Loucy (cell line): Measurements from ENCODE around the gene PRKCQ.

Experiments
- EZH2phosphoT487 ChIP-seq: fragments of 200-600 bp; IDR thresholded peaks from 2 replicates; pipeline ENCODE4 v1.6.1; 2018; ENCODE audit warnings: antibody characterized with exemption, mild to moderate bottlenecking, moderate library complexity, borderline replicate concordance
- TF ChIP-seq, protein P1 (sequence below): fragments of 200-600 bp; sonication (generic); conservative IDR thresholded peaks from 2 replicates; pipeline ENCODE4 v1.5.1; 2014; ENCODE audit warnings: mild to moderate bottlenecking, antibody characterized with exemption, low read length

- TF ChIP-seq, protein P1, sequence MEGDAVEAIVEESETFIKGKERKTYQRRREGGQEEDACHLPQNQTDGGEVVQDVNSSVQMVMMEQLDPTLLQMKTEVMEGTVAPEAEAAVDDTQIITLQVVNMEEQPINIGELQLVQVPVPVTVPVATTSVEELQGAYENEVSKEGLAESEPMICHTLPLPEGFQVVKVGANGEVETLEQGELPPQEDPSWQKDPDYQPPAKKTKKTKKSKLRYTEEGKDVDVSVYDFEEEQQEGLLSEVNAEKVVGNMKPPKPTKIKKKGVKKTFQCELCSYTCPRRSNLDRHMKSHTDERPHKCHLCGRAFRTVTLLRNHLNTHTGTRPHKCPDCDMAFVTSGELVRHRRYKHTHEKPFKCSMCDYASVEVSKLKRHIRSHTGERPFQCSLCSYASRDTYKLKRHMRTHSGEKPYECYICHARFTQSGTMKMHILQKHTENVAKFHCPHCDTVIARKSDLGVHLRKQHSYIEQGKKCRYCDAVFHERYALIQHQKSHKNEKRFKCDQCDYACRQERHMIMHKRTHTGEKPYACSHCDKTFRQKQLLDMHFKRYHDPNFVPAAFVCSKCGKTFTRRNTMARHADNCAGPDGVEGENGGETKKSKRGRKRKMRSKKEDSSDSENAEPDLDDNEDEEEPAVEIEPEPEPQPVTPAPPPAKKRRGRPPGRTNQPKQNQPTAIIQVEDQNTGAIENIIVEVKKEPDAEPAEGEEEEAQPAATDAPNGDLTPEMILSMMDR: no peak
- no peak for TF ChIP-seq EZH2phosphoT487
These were observed 78.1 kb downstream of the PRKCQ start for GRCh38 chr10:6501931-6502330.
